ENCODE data around the gene AMZ1.
A peak's percentile ranks its signal among the peaks of the same experiment; 100 is the strongest.
"Not testable (repeated sequence)": the region's sequence is repeated elsewhere in the genome, so short reads cannot be mapped to it uniquely, and the experiment has no call there.

AMZ1 gene

GRCh38 chr7:2709553-2710285 lies 21.7 kb downstream of the AMZ1 start:
- peak in 40 of 51 donors; percentile 19 to 83 (median 48) for DNase-seq

- DNase-seq = no peak
Measured at GRCh38 chr7:2710286-2710655, 22.3 kb downstream of the AMZ1 start.

- DNase-seq = no peak
Measured at GRCh38 chr7:2710901-2711551, 23.0 kb downstream of the AMZ1 start.

GRCh38 chr7:2711895-2712675 lies 24.1 kb downstream of the AMZ1 start:
- DNase-seq = no peak

GRCh38 chr7:2713370-2713769 lies 25.4 kb downstream of the AMZ1 start:
- peak in 1 of 51 donors; percentile 31 for DNase-seq

GRCh38 chr7:2713978-2714377 lies 26.0 kb downstream of the AMZ1 start:
- no peak for DNase-seq

- no peak for DNase-seq
Measured at GRCh38 chr7:2714636-2715035, 26.6 kb downstream of the AMZ1 start.

- no peak for DNase-seq
Measured at GRCh38 chr7:2715341-2716231, 27.6 kb downstream of the AMZ1 start.

GRCh38 chr7:2716488-2716887 lies 28.5 kb downstream of the AMZ1 start:
- no peak for DNase-seq

- no peak for DNase-seq
Measured at GRCh38 chr7:2716906-2717292, 28.9 kb downstream of the AMZ1 start.

- DNase-seq = peak in 2 of 51 donors; percentile 21 to 23
Measured at GRCh38 chr7:2717293-2718261, 29.6 kb downstream of the AMZ1 start.

- DNase-seq = no peak
Measured at GRCh38 chr7:2718296-2718965, 30.4 kb downstream of the AMZ1 start.

- peak in 18 of 51 donors; percentile 20 to 56 (median 34) for DNase-seq
Measured at GRCh38 chr7:2719007-2719406, 31.0 kb downstream of the AMZ1 start.

GRCh38 chr7:2720024-2720423 lies 32.0 kb downstream of the AMZ1 start:
- peak in 3 of 51 donors; percentile 31 to 61 (median 34) for DNase-seq

GRCh38 chr7:2721842-2722241 lies 33.8 kb downstream of the AMZ1 start:
- no peak for DNase-seq

- DNase-seq = no peak
Measured at GRCh38 chr7:2722591-2722990, 34.6 kb downstream of the AMZ1 start.

GRCh38 chr7:2723138-2723850 lies 35.3 kb downstream of the AMZ1 start:
- DNase-seq = no peak

GRCh38 chr7:2724036-2724435 lies 36.0 kb downstream of the AMZ1 start:
- DNase-seq = not testable (repeated sequence)
